Suppressor macrophage (primary cell): ENCODE measurements around the gene NKX2-2.

ENCODE experiments used
- DNase-seq, 4 experiments: peaks; one replicate each; pipeline ENCODE4 v3.0.0-alpha.2; 2020 to 2022

NKX2-2 gene

DNA sequence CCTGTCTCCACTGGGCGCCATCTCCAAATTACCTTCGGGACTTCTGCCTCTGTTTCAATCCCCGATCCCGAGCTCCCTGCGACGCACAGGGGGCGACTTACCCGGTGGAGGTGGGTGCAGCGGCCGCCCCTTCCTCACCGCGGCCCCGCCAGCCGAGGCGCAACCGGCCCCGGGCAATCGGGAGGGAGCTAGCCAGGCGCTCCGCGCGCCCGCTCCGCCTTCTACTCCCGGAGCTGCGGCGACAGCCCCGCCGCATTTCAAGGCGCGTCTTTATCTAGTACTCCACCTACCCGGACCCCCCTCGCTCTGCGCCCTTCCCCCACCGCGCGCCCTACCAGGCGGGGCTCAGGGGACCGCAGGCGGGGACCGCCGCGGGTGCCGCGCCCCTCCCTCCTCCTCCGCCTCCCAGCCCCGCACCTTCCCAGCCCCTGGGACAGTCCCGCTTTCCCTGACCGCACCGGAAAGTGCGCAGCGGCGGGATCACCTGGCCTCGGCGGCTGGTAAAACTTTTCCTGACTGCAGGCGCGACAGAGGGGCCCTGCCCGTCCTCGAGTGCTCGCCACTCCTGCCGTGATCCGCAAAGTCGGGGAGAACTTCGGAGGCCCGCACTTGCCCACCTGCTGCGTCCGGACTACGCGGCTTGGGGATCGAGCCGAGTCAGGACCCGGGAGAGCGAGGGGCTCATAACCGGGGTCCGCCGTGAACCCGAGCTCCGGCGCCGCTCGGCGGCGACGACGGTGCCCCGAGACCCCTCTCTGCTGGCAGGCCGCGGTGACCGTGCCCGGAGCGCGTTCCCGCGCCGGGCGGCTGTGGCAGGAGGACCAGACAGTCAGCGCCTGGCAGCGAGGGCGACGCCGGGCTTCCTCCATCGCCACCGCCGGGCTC, 8.0 kb upstream of the NKX2-2 start:
- no peak for DNase-seq

DNA sequence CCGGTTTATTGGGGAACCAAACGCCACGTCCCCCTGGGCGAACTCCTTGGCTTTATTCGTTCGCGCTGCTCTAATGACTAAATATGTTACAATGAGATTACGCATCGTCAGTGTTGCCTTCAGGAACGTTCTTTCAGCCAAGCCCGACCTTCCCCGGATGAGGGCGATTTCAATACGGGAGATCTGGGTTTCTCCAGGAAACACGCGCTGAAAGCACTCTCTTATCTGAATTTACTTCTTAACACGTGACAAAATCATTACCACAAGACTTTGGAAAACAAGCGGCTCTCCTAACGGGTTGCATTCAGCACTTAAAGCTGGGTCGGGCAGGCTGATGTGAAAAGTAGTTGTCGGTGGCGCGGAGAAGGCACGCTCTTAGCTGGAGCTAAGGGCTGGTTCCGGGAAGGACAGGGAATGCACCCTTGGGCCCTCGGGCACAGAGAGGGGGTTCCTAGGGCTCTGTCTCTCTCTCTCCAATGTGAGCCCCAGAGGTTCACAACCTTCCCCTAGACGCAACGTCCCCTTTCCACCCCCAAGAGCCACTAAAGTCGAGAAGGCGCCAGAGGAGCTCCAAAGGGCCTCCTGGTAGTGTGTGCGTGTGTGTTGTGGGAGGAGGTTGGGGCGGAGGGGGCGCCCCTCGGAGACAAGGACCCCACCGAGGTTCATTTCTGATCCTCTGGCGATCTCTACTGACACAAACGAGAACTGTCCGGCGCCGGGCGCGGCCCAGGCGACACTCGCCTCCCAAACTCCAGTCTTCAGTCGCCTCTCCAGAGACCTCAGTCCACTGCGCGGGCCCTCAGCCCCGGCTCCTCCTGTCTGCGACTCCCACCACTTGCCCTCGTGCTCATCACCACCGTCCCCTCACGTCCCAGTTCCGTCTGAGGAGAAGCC, 7.1 kb upstream of the NKX2-2 start:
- no peak for DNase-seq

DNA sequence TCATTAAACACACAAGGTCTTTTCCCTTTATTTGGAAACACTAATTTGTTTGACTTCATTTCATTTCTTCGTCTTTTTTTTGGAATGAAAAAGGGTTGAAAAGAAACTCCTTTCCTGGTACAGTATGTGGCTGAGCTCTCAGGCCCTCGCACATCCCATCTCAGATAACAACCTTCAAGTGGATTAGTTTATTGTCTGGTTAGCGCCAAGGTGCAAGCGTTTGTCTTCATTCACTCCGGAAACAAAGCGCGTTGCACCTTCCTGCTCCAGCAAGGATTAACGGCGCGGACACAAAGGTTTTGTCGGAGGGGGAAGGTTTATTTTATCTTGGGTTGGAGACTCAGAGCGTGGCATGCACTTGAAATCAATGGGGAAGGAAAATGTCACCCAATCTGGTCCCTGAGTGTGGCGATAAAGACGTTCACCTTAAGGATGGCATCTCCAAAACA, 5.3 kb upstream of the NKX2-2 start:
- no peak for DNase-seq

DNA sequence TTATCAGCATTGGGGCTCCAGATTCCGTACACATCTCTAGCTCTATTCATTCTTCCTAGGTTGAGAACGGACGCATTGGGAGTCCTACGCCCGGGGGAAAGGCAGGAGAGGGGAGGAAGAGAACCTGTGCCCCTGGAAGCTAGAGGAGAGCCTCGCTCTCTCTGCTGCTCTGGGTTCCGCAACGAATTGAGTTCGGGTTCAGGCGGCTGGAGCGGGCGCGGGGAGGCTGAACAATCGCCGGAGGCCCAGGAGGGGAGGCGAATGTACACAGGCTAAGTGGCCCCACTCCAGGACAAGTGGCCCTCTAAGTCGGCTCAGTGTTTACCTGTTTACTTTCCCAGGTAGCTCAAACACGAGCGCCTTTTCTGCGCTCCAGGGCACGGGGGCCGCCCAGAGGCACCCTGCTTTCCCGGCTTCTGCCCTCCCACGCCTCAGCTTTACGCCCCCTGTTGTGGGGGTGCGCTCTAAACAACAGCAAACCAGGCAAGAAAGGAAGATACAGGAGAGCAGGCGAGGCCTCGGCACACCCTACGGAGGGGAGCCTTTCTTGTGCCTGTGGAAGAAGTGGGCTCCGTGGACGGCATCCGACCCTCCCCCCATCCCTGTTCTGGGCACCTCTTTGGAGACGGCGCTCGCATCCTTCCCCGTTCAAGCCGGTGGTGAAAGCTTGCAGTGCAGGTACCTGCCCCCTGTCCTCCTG, 4.6 kb upstream of the NKX2-2 start:
- no peak for DNase-seq

DNA sequence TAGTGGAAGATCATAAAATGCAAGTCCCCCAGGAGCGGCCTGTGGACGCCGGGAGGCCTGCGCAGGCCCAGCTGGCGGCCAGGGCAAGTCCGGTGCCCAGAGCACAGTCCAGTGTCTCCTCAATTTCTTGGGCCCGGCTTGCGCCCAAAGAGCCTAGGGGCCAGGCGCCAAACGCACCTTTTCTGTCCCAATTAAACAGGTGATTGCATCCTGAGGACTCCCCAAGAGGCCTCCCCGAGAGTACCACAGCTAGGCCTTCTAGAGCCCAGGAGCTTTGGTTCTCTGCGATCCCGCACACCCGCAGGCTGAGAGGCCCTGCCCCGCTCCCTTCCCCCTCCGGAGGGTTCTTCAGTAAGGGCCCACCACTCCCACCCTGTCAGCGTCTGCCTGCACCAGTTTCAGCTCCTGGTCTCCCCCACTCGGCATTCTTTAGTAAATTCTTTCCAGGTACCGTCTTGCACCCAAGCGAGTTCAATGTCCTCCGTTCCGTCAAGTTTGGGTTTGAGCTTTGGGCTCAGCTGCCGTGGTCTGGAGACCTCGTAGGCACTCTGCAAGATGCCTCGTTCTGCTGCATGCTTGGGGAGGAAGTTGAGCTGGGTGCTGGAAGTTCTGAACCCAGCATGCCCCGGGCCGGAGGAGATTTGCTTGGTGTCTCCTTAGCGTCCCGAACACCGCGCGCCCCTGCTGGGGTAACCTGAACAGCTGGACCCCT, 3.9 kb upstream of the NKX2-2 start:
- DNase-seq = no peak

DNA sequence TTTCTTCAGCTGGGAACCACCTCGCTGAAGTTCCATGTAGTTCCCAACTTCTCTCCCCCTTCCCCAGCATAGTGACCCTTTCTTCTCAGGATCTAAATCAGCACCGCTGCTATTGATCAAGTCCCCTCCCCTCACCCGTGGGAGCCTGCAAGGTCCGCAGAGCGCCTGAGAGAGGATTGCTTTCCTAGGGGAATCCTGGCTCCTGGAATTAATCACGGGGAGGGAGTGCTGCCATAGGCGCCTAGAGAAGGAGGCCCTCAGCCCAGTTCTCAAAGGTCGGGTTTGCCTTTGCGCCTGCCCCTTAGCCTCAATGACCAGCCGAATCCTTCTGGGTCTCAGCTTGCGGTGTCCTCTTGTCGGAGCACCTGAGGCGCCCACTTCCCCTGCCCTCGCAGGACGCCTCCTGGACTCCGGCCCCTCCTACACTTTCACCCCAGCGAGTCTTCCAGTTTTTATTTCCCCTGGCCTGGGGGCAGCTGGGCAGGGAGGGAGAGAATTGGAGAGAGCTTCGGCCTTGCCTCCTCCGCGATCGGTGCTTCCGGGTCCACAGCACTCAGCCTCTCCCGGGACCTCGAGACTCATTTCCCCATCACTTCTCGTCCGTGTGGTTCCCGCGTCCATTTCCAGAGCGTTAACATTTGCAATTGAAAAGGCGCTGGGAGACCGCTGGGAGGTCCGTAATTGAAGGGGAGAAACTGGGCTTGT, 3.1 kb upstream of the NKX2-2 start:
- DNase-seq = no peak

DNA sequence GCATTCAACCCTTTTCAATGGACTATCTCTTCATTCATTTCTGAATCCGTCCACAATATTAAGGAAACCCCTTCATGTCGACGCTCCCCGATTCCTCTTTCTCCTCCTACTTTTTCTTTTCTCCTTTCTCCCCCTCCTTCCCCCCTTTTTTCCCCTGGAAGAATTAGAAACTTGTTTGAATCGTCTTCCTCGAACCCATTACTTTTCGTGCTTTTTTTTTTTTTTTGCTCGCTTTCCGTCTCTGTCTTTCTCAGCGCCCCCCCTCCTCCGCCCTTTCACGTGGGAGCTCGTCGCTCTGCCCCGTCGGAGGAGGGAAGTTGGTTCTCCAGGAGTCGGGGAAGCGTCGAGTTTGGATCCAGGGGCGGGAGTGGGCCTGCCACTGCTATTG, 2.3 kb upstream of the NKX2-2 start:
- no peak for DNase-seq

DNA sequence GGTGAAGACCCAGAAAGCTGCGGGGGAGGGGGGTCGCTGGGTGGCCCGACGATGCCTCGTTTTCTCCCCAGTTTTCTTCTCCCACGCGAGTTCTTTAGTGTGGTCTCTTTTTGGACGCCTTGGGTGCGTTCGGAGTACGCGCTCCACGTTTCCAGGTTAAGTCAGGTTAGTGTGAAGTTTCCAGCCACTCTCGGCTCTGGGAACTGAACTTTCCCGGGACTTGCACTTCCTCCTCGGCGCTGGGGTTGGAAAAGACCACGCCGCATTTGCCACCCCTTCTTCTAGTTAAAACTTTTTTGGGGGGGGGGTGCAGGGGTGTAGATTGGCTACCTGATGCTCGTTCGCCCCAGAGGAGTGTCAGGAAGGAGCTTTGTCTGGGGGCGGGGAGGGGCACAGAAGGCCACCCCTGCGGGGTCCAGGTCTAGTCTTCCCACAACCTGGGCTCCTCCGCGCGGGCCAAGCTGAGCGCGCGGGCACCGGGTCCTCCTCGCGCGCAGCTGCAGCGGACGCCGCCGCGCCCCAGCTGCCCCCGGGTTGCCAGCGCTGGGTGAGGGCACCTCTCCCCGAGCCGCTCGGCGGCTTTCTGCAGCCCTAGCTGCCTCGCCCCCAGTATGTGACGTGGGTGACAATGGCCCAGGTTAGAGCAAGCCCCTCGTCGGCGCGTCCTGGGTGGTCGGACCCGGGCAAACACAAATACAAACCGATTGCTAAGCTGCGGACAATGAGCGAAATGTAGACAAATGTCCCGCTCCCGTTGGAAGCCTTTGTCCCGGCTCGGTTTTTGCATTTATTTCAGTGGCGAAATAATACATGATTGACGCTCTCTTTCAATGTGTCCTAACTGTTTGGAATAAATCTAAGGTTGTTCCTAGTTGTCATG, 1.7 kb upstream of the NKX2-2 start:
- DNase-seq = no peak

DNA sequence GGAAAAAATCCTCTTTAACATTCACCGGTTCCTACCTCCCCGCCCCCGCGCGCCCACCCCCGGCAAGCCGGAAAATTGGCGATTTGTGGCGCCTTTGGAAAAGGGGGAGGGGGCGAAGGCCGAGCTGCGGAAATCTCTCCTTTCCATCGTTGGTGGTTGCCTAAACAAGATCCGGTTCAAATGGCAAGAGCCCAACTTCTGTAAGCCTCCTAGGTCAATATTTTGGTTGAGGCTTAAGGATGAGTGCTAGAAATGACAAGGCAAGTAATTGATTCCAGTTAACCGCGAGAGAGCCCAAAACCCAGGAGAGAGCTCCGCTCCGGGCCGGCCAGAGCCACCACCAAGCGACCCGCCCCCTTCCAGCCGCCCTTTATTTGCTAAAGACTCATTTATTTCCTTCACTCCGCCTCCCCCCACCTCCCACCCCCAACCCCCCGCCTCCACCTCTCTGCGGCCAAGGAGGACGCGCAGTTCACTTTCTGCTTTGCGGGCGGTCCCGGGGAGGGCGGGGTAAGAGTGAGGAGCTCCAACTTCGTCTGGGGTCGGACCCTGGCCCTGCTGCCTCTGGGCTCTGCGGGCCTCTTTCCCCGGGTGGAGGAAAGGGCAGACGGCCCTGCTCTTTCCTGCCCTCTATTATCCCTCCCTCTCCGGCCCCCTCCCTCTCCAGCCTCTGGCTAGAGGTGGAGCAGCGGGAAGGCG, 838 bp upstream of the NKX2-2 start:
- DNase-seq = no peak

DNA sequence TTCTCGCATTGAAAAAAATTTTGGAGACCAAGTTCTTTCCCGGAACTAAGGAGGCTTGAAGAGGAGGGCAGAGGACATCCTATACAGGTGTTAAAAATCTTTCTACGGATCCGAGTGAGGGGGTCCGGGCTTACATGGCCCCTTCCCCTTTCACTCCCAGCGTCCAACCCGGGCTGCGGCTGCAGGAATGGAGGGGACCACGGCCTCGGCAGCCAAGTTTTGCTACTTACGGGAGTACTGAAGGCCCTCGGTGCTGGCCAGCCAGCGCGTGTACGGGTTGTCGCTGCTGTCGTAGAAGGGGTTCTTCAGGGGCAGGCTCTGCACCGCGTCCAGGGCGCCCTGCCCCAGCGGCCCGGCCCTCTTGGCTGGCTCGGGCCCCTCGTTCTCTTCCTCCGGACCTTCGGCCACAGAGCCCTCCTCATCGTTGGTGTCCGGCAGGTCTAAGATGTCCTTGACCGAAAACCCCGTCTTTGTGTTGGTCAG, 642 bp downstream of the NKX2-2 start:
- no peak for DNase-seq

DNA sequence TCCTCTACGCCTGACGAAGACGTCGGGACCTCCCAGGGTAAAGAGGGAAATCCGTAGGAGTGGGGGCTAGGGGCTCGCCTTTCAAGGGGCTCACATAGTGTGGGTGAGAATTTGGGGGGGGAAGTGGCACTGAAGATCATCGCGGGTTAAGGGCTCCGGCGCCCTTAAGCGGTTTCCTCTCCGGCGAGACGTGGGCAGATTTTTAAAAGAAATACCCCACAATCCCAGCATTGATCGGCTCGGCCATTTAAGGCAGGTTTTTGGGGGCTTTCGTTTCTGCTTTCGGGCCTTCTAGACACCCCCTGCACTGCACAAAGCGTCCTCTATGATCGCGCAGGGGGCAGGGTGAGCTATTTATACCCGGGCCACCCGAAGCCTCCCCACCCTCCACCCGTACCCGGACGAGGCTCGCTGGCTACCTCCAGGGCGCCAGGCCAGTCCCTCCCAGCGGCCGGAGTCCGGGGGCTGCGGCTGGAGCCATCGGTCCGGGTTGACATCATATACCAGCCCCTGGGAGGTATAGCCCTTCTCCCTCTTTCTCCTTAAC, 1.2 kb downstream of the NKX2-2 start:
- DNase-seq = no peak

DNA sequence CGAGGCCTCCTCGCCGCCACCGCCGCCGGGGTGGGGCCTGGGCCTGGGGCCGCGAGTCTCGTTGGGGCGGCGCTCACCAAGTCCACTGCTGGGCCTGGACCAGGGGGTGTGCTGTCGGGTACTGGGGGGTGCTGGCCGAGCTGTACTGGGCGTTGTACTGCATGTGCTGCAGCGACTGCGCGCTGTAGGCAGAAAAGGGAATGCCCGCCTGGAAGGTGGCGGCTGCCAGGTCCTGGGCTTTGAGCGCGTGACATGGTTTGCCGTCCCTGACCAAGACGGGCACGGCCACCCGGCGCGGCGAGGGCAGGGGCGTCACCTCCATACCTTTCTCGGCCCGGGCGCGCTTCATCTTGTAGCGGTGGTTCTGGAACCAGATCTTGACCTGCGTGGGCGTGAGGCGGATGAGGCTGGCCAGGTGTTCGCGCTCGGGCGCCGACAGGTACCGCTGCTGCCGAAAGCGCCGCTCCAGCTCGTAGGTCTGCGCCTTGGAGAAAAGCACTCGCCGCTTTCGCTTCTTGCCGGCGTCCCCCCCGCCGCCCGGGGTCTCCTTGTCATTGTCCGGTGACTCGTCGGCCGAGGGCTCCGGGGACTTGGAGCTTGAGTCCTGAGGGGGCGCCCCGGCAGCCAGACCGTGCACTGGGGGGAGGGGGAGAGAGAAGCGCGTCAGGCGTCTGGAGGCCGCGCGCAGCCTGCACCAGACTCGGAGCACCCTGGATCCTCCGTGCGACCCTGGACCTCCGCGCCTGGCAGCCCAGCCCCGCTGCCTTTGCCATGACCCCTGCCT, 1.8 kb downstream of the NKX2-2 start:
- no peak for DNase-seq

DNA sequence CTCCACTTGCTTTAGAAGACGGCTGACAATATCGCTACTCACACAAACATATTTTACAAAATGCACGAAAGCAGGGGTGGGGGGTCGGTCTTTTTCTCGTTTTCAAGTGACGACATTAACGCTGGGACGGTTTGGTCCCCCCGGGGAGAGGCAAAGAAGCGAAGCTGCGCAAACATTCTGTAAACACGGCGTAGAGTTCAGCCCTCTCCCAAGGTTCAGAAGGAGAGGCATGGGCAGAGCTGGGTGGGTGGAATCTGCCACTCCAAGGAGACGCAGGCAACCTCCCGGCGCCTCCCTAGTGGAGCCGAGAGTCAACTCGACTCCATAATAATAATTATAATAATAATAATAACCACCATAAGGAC, 2.4 kb downstream of the NKX2-2 start:
- DNase-seq = no peak

DNA sequence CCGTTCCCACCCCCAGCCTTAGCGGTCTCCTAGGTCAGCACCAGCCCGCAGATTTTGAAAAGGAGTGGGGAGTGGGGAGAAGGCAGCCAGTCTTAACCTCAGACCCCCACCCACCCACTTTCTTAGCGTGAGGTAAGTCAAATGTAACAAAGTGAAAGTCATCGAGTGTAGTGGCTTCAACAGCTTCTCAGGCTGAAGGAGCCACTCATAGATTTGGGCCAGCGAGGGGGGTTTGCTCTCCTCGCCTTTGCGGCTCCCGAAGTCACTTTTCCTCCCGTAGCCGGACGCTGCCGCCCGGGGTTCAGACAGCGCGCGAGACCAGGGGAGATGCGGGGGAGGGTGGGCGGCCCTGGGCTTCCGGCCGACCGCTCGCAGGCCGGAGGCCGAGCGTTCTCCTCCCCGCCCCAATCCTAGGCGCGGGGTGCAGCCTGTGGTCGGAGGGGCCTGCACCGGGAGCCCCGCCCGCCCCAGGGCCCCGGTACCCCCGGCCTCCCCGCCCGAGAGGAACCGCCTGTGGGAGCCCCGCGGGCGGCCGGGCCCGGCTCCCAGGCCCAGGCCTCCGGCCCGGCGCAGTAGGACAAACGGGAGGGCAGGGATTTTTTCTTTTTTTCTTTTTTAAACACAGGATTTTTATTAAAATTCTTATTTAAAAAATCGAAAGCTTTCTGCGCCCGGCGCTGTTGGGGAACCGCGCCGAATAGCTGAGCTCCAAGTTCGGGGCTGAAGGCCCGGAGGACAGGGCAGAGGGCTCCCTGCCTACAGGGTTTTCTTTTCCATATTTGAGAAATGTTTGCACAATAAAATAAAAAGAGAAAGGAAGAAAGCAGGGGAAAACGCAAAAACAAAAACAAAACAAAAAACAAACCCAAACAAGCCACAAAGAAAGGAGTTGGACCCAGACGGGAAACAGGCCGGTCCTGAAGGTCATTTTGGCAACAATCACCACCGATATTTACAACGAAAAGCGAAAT, 3.2 kb downstream of the NKX2-2 start:
- DNase-seq = no peak

DNA sequence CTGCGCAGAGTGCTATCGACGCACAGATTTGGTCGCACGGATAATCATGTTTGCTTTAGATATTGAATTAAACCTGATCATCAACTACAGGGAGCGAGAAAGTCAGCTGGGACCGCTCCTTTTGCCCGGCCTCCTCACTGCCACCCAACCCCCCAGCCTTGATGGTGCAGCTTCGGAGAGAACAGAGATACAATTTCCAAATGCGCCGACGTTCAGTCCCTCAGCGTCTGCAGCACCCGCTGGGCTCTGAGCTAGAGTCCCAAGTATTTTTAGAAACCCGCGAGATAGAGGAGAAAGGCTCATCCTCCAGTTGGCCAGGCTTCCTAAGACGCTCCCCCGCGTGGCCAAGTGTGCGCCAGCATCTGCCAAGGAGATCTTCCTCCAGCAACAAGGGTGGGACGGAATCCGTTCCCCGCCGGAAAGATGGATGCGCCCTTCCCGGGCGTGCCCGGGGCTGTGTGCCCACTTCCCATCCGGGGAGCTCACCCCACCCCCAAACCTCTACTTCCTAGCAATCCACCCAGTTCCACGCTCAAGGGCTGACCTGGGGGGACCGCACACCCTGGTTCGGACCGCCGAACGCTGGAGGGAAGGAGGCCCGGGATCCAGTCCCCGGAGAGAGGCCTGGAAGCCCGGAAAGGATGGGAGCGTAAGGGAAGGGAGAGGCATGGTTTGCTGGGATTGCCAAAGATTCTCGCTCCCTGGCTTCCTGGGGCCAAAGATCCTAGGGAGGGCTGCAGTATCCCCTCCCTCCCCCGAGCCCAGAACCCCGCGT, 4.1 kb downstream of the NKX2-2 start:
- peak in 3 of 4 experiments; percentile 14 to 48 (median 24) for DNase-seq

DNA sequence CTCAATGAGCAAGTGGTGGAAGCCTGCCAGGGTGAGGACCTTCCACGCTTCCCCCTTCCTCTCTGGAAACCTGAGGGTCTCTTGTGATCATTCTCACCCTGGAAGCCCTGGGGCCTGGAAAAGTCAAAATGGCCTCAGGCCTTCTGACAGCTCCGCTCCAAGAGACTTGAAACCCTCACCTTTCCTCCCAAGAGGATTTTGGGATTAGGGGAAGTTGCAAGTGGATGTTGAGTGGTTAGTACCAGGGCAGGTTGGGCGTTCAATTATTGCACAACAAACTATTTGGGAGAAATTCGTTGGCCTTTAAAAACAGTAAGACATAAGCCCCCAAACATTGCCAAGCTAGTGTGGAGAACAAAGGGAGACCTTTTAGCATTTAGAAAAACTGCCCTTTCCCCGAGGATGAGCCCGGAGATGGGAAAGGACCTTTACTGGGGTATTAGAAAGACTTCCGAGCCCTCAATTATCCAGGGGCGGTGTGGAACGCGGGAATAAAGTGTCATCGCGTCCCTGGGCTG, 4.7 kb downstream of the NKX2-2 start:
- no peak for DNase-seq
